ENCODE results near the gene VGLL4. TPM values are rescaled to one million over a fixed set of nuclear protein-coding genes. Genes with fewer than 3 reads are reported as not detected.

Gene VGLL4
- total RNA-seq, 4 donors from 2014 or later, result 79.3 to 144 (median 143) TPM

- peak; percentile 17 to 24 for DNase-seq
- H3K4me1 ChIP-seq, result peaks cover 5 to 8% of the 10 kb centered on the region in 2 donors
- intact Hi-C loops (cut with DNase I; ENCODE audit: low total_unique reads), result no loop called here
- no peaks in the 10 kb centered on the region for H3K27me3 ChIP-seq
- H3K36me3 ChIP-seq, result no peaks in the 10 kb centered on the region
- no peaks in the 10 kb centered on the region for H3K9me3 ChIP-seq
- peak overlapping the region; percentile 80 to 88 for H3K27ac ChIP-seq
- TF ChIP-seq CTCF (IDR thresholded peaks at IDR 0.05) (no peak), POLR2A (IDR thresholded peaks at IDR 0.05) (no peak)
- H3K4me3 ChIP-seq, result peak overlapping the region; percentile 18 to 33
These were observed 62.2 kb downstream of the VGLL4 start for GRCh38 chr3:11581237-11582190.

- H3K27ac ChIP-seq, result peak overlapping the region; percentile 80 to 88
- H3K4me1 ChIP-seq, result peaks cover 5 to 8% of the 10 kb centered on the region in 2 donors
- no peaks in the 10 kb centered on the region for H3K9me3 ChIP-seq
- intact Hi-C loops (cut with DNase I; ENCODE audit: low total_unique reads), result no loop called here
- DNase-seq, result no peak
- TF ChIP-seq POLR2A (IDR thresholded peaks at IDR 0.05) (no peak), CTCF (IDR thresholded peaks at IDR 0.05) (no peak)
- H3K27me3 ChIP-seq, result no peaks in the 10 kb centered on the region
- H3K4me3 ChIP-seq, result no peak overlapping the region
- H3K36me3 ChIP-seq, result no peaks in the 10 kb centered on the region
These were observed 63.1 kb downstream of the VGLL4 start for GRCh38 chr3:11580645-11581044.

GRCh38 chr3:11578169-11578568 lies 65.5 kb downstream of the VGLL4 start:
- no peak for TF ChIP-seq CTCF (IDR thresholded peaks at IDR 0.05)
- no peak for DNase-seq
- H3K4me3 ChIP-seq, result no peak overlapping the region
- no peaks in the 10 kb centered on the region for H3K36me3 ChIP-seq
- peaks cover 5 to 8% of the 10 kb centered on the region in 2 donors for H3K4me1 ChIP-seq
- H3K27me3 ChIP-seq, result no peaks in the 10 kb centered on the region
- H3K9me3 ChIP-seq, result no peaks in the 10 kb centered on the region
- no peak overlapping the region for H3K27ac ChIP-seq
- intact Hi-C loops (cut with DNase I; ENCODE audit: low total_unique reads), result no loop called here

- TF ChIP-seq CTCF (IDR thresholded peaks at IDR 0.05) (no peak), POLR2A (IDR thresholded peaks at IDR 0.05) (no peak)
- H3K4me1 ChIP-seq, result peaks cover 0 to 4% of the 10 kb centered on the region in 2 donors
- peak overlapping the region; percentile 26 to 33 for H3K27ac ChIP-seq
- no peaks in the 10 kb centered on the region for H3K27me3 ChIP-seq
- H3K36me3 ChIP-seq, result no peaks in the 10 kb centered on the region
- peak; percentile 16 to 19 for DNase-seq
- H3K9me3 ChIP-seq, result no peaks in the 10 kb centered on the region
- intact Hi-C loops (cut with DNase I; ENCODE audit: low total_unique reads), result no loop called here
- no peak overlapping the region for H3K4me3 ChIP-seq
These were observed 67.3 kb downstream of the VGLL4 start for GRCh38 chr3:11576453-11576852.

GRCh38 chr3:11575677-11576076 lies 68.0 kb downstream of the VGLL4 start:
- Histone ChIP-seq H3K4me1 (no peaks in the 10 kb centered on the region), H3K27me3 (no peaks in the 10 kb centered on the region), H3K9me3 (no peaks in the 10 kb centered on the region), H3K36me3 (no peaks in the 10 kb centered on the region), H3K27ac (peak overlapping the region in 1 of 2 donors; percentile 10), H3K4me3 (no peak overlapping the region)
- peak; percentile 13 to 15 for DNase-seq
- intact Hi-C loops (cut with DNase I; ENCODE audit: low total_unique reads), result no loop called here
- TF ChIP-seq POLR2A (IDR thresholded peaks at IDR 0.05), result no peak
- no peak for TF ChIP-seq CTCF (IDR thresholded peaks at IDR 0.05)
